Measurements from ENCODE around the gene RIC3.

The RIC3 gene

DNA sequence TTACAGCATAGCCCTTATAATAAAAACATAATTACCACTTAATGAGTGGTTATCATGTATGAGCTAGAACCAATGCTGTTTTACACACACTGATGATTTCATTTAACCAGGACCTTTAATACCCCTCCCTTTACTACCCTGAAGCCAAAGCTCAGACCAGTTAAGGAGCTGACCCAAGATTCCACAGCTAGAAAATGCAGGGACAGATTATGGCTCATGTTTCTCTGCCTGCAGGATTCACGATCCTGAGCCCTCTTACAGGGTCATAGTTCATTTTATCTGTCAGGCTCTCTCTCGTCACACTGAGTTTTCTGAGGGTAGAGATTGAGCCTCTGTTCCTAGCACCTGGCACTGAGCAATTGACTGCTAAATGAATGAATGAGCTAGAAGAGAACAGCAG lies 60.4 kb downstream of the RIC3 start:
- in situ Hi-C loops (cut with HindIII; ENCODE audit: low pct_unique_long_range_greater_than_20kb, low sequenced_read_pairs): no loop called here
- no peak for DNase-seq (ENCODE audit: low read depth in 1 of 2, low spot score in 1 of 2)
- no peak for TF ChIP-seq JUND (IDR thresholded peaks at IDR 0.05; ENCODE audit: low read depth)

- no peak for TF ChIP-seq JUND (IDR thresholded peaks at IDR 0.05; ENCODE audit: low read depth)
- DNase-seq (ENCODE audit: low read depth in 1 of 2, low spot score in 1 of 2): no peak
- in situ Hi-C loops (cut with HindIII; ENCODE audit: low pct_unique_long_range_greater_than_20kb, low sequenced_read_pairs): no loop called here
Observed at GRCh38 chr11:8107642-8108041, 61.2 kb downstream of the RIC3 start.

- DNase-seq (ENCODE audit: low read depth in 1 of 2, low spot score in 1 of 2): no peak
- no peak for TF ChIP-seq JUND (IDR thresholded peaks at IDR 0.05; ENCODE audit: low read depth)
- in situ Hi-C loops (cut with HindIII; ENCODE audit: low pct_unique_long_range_greater_than_20kb, low sequenced_read_pairs): no loop called here
Observed at GRCh38 chr11:8106679-8107078, 62.1 kb downstream of the RIC3 start.

GRCh38 chr11:8105666-8106065 lies 63.2 kb downstream of the RIC3 start:
- no peak for DNase-seq (ENCODE audit: low read depth in 1 of 2, low spot score in 1 of 2)
- TF ChIP-seq JUND (IDR thresholded peaks at IDR 0.05; ENCODE audit: low read depth): no peak
- in situ Hi-C loops (cut with HindIII; ENCODE audit: low pct_unique_long_range_greater_than_20kb, low sequenced_read_pairs): no loop called here

DNA sequence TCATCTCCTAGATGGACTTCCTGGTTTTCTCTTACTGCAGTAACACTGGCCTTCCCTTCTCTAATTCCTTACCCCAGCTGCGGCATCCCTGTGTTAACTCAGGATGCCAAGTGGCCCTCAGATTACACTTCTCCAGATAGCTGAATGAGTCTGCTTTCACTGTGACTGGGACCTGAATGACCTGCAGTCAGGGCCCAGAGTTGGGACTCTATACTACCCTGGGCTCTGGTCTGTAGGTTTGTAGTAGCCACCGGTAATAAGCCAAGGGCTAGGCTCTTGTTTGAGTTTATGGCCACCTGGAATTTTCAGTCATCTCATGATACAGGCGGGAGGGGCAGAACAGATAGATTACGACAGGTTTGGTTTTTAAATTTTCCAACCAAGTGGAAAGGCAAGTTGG lies 63.7 kb downstream of the RIC3 start:
- no peak for TF ChIP-seq JUND (IDR thresholded peaks at IDR 0.05; ENCODE audit: low read depth)
- no peak for DNase-seq (ENCODE audit: low read depth in 1 of 2, low spot score in 1 of 2)
- in situ Hi-C loops (cut with HindIII; ENCODE audit: low pct_unique_long_range_greater_than_20kb, low sequenced_read_pairs): no loop called here

GRCh38 chr11:8103909-8104308 lies 64.9 kb downstream of the RIC3 start:
- in situ Hi-C loops (cut with HindIII; ENCODE audit: low pct_unique_long_range_greater_than_20kb, low sequenced_read_pairs): no loop called here
- no peak for TF ChIP-seq JUND (IDR thresholded peaks at IDR 0.05; ENCODE audit: low read depth)
- no peak for DNase-seq (ENCODE audit: low read depth in 1 of 2, low spot score in 1 of 2)

DNA sequence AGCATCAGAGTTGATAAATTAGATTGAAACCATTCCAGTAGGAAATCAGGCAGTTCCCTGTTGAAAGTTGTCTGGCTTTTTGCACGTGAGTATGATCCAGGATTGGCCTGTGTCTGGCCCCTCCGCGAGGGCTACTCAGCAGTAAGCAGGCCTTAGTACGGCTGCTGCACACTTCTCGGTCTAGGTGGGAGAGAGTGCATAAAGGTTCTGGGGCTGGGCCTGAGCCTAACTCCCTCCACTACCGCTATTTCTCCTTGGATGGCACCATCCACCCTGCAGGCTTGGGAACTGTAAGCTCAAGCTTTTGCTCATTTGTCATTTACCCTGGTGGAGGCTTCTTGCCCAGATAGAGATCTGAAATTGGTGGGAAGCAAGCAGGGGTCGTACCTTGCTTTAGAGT lies 65.9 kb downstream of the RIC3 start:
- no peak for DNase-seq (ENCODE audit: low read depth in 1 of 2, low spot score in 1 of 2)
- no peak for TF ChIP-seq JUND (IDR thresholded peaks at IDR 0.05; ENCODE audit: low read depth)
- in situ Hi-C loops (cut with HindIII; ENCODE audit: low pct_unique_long_range_greater_than_20kb, low sequenced_read_pairs): no loop called here

DNA sequence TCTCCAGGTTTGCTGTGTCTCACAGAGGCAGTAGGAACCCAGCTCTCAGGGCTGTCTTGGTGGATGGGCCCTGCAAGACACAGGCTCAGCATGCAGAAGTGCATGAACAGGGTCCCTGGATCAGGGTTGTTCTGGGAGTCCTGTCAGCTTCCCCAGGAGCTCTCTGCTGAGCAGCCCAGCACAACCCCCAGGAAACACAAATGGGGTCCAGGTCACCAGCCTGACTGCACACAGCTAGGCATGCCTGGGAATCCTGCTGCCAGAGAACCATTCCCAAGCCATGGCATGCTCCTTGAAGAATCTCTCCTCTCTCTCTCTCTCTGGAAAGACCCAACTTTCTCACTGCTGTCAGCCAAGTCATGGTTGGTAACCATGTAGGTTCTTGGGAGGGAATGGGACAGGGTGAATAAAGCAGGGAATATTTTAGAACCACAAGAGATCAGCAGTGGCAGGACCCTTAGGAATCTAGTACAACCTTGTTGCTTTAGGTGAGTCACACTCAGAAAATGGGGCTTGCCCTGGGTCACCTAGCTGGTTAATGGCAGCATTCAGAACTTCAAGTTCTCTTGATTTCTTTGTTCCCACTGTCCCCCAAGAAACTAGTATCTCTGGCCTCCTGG lies 66.4 kb downstream of the RIC3 start:
- DNase-seq (ENCODE audit: low read depth in 1 of 2, low spot score in 1 of 2): no peak
- in situ Hi-C loops (cut with HindIII; ENCODE audit: low pct_unique_long_range_greater_than_20kb, low sequenced_read_pairs): no loop called here
- TF ChIP-seq JUND (IDR thresholded peaks at IDR 0.05; ENCODE audit: low read depth): no peak

DNA sequence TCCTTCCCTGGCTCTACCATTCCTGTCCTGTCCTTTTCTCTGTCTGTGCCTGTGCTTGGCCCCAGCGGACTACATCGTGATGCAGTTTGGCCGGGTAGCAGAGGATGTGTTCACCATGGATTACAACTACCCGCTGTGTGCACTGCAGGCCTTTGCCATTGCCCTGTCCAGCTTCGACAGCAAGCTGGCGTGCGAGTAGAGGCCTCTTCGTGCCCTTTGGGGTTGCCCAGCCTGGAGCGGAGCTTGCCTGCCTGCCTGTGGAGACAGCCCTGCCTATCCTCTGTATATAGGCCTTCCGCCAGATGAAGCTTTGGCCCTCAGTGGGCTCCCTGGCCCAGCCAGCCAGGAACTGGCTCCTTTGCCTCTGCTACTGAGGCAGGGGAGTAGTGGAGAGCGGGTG lies 67.4 kb downstream of the RIC3 start:
- TF ChIP-seq JUND (IDR thresholded peaks at IDR 0.05; ENCODE audit: low read depth): no peak
- in situ Hi-C loops (cut with HindIII; ENCODE audit: low pct_unique_long_range_greater_than_20kb, low sequenced_read_pairs): no loop called here
- DNase-seq (ENCODE audit: low read depth in 1 of 2, low spot score in 1 of 2): no peak

DNA sequence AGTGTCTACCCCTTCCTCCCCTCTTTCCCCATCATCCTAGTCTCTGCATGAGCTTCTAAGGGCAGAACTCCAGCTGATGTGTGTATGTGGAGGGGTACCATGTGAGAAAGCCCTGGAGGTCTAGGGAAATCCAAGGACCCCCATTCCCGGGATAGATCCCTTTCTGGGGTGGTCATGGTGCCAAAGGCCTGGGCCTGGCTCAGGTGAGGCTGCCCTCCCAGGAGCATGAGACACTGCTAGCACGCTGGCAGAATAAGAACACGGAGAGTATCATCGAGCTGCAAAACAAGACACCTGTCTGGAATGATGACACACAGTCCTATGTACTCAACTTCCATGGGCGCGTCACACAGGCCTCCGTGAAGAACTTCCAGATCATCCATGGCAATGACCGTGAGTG lies 68.2 kb downstream of the RIC3 start:
- DNase-seq (ENCODE audit: low read depth in 1 of 2, low spot score in 1 of 2): no peak
- TF ChIP-seq JUND (IDR thresholded peaks at IDR 0.05; ENCODE audit: low read depth): no peak
- in situ Hi-C loops (cut with HindIII; ENCODE audit: low pct_unique_long_range_greater_than_20kb, low sequenced_read_pairs): no loop called here

DNA sequence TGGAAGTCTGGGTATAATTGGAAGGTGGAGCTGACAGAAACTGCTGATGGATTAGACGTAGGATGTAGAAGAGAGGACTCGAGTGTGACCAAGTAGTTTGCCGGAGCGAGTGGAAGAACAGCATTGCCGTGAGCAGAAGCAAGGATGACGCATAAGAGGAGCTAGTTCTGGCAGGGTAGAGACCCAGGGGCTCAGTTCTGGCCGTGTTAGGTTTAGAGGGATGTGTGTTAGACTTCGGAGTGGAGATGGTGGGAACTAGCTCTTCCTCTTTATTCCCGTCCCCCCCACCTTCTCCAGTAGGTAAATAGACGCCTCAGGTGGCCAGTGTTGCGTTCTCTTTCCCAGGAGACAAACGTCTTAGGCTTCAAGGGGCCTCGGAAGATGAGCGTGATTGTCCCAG lies 68.7 kb downstream of the RIC3 start:
- TF ChIP-seq JUND (IDR thresholded peaks at IDR 0.05; ENCODE audit: low read depth): no peak
- in situ Hi-C loops (cut with HindIII; ENCODE audit: low pct_unique_long_range_greater_than_20kb, low sequenced_read_pairs): no loop called here
- no peak for DNase-seq (ENCODE audit: low read depth in 1 of 2, low spot score in 1 of 2)

DNA sequence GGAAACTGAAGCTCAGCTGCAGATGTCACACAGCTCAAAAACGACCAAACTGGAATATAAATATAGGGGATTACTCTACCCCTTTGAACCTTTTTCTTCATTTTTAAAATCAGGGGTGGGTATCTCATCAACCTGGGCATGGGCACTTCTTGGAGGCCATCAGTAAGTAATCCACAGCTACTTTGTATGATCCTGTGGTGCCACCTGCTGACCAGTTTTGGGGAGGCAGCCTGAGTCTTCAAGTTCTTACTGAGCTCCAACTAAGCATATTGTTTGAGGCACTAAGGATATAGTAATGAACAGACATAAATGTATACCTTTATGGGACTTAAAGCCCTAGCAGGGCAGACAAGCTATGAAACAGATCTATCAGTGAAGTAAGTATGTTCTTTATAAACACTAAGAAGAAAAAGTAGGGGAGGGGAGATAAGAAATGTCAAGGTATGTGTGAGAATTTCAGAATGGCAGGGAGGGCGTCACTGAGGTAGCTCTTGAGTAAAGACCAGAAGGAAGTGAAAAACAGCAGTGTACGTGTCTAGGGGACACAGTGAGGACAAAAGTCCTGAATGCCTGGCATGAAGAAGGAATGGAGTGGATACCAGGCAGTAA lies 69.4 kb downstream of the RIC3 start:
- in situ Hi-C loops (cut with HindIII; ENCODE audit: low pct_unique_long_range_greater_than_20kb, low sequenced_read_pairs): no loop called here
- no peak for TF ChIP-seq JUND (IDR thresholded peaks at IDR 0.05; ENCODE audit: low read depth)
- peak; percentile 43 to 80 for DNase-seq (ENCODE audit: low read depth in 1 of 2, low spot score in 1 of 2)

DNA sequence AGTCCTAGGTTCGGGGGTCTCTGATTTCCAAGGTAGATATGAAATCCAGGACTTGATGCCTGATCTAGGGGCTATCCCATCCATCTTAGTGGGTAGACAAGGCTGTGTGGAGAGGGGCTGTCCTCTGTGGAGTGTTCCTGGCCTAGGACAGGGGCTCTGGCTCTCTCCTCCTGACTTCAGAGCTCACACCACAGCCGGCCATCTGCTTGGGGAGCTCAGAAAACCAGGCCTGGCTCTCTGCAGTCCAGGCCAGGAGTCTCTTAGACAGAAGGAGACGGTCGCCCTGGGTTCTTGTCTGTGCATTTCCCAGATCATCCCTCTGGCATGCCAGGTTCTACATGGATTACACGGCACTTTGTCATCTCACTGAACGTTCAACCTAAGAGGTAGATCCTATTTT lies 69.9 kb downstream of the RIC3 start:
- DNase-seq (ENCODE audit: low read depth in 1 of 2, low spot score in 1 of 2): no peak
- TF ChIP-seq JUND (IDR thresholded peaks at IDR 0.05; ENCODE audit: low read depth): no peak
- in situ Hi-C loops (cut with HindIII; ENCODE audit: low pct_unique_long_range_greater_than_20kb, low sequenced_read_pairs): no loop called here

GRCh38 chr11:8098361-8098760 lies 70.5 kb downstream of the RIC3 start:
- no peak for DNase-seq (ENCODE audit: low read depth in 1 of 2, low spot score in 1 of 2)
- TF ChIP-seq JUND (IDR thresholded peaks at IDR 0.05; ENCODE audit: low read depth): no peak
- in situ Hi-C loops (cut with HindIII; ENCODE audit: low pct_unique_long_range_greater_than_20kb, low sequenced_read_pairs): no loop called here
